Fibroblast of skin of back (primary cell): ENCODE results near the gene KRTAP2-3.
"Not testable (repeated sequence)": the region's sequence is repeated elsewhere in the genome, so short reads cannot be mapped to it uniquely, and the experiment has no call there.

ENCODE experiments used
- DNase-seq: peaks from one replicate; pipeline ENCODE4 v3.0.0-alpha.2; 2013

KRTAP2-3 gene

GRCh38 chr17:41067281-41067680 lies 7.4 kb upstream of the KRTAP2-3 start:
- DNase-seq: peak; percentile 47

GRCh38 chr17:41065829-41066624 lies 6.1 kb upstream of the KRTAP2-3 start, which contains the start of gene KRTAP2-4:
TSS of gene KRTAP2-4 (minus strand) at chr17:41065879. CDS start at chr17:41065845, 34 bp downstream.
- peak; percentile 91 for DNase-seq

- not testable (repeated sequence) for DNase-seq
Observed at GRCh38 chr17:41065016-41065689, 5.2 kb upstream of the KRTAP2-3 start.

- no peak for DNase-seq
Observed at GRCh38 chr17:41064301-41064700, 4.4 kb upstream of the KRTAP2-3 start.

- DNase-seq: no peak
Observed at GRCh38 chr17:41063449-41063848, 3.5 kb upstream of the KRTAP2-3 start.

- DNase-seq: peak; percentile 99
Observed at GRCh38 chr17:41061964-41062363, 2.0 kb upstream of the KRTAP2-3 start.

- DNase-seq: peak; percentile 97
Observed at GRCh38 chr17:41059276-41060051, 450 bp downstream of the KRTAP2-3 start.

GRCh38 chr17:41058741-41059140 lies 1.2 kb downstream of the KRTAP2-3 start:
- no peak for DNase-seq

- no peak for DNase-seq
Observed at GRCh38 chr17:41057547-41057946, 2.4 kb downstream of the KRTAP2-3 start.

GRCh38 chr17:41055130-41055529 lies 4.8 kb downstream of the KRTAP2-3 start, which contains the start of gene KRTAP2-2:
TSS of gene KRTAP2-2 (minus strand) at chr17:41055230. CDS start at chr17:41055211, 19 bp downstream.
- not testable (repeated sequence) for DNase-seq

- not testable (repeated sequence) for DNase-seq
Observed at GRCh38 chr17:41054556-41054955, 5.4 kb downstream of the KRTAP2-3 start.

- no peak for DNase-seq
Observed at GRCh38 chr17:41054025-41054424, 5.9 kb downstream of the KRTAP2-3 start.

GRCh38 chr17:41052566-41052965 lies 7.3 kb downstream of the KRTAP2-3 start:
- peak; percentile 52 for DNase-seq

- DNase-seq: peak; percentile 92
Observed at GRCh38 chr17:41049110-41049509, 10.8 kb downstream of the KRTAP2-3 start.

GRCh38 chr17:41048441-41048840 lies 11.5 kb downstream of the KRTAP2-3 start:
- DNase-seq: peak; percentile 91

- DNase-seq: not testable (repeated sequence)
Observed at GRCh38 chr17:41046735-41047465, 13.0 kb downstream of the KRTAP2-3 start, which contains the start of gene KRTAP2-1. TSS of gene KRTAP2-1 (minus strand) at chr17:41047316. CDS start at chr17:41047267, 49 bp downstream.

- no peak for DNase-seq
Observed at GRCh38 chr17:41042953-41043352, 17.0 kb downstream of the KRTAP2-3 start.

GRCh38 chr17:41040783-41041571 lies 18.9 kb downstream of the KRTAP2-3 start, which contains the start of gene KRTAP1-1:
TSS of gene KRTAP1-1 (minus strand) at chr17:41041450. CDS start at chr17:41041397, 53 bp downstream.
- DNase-seq: peak; percentile 31

GRCh38 chr17:41037853-41038350 lies 22.0 kb downstream of the KRTAP2-3 start:
- no peak for DNase-seq

GRCh38 chr17:41034346-41034935 lies 25.5 kb downstream of the KRTAP2-3 start, which contains the start of gene KRTAP1-3:
TSS of gene KRTAP1-3 (minus strand) at chr17:41034874. CDS start at chr17:41034821, 53 bp downstream.
- DNase-seq: not testable (repeated sequence)
